Breast epithelium (tissue), 4 donors: ENCODE measurements around the gene TRIM31. TPM values are rescaled to one million over a fixed set of nuclear protein-coding genes. Genes with fewer than 3 reads are reported as not detected.

Source experiments
- DNase-seq, 2 donors: peaks; one replicate each; pipeline ENCODE4 v3.0.0-alpha.2; 2019; ENCODE audit warnings: low spot score in 2 of 2
- H3K27ac ChIP-seq, 2 donors: fragments of 200-600 bp; sonication (generic) in 1 of 2; one replicate each; pipeline ENCODE4 v1.5.1; 2016 to 2019; ENCODE audit warnings: mild to moderate bottlenecking in 1 of 2
- H3K27me3 ChIP-seq, 2 donors: fragments of 200-600 bp; sonication (generic) in 1 of 2; one replicate each; pipeline versions ENCODE4 v1.5.1 to v1.6.0; 2017 to 2019; ENCODE audit warnings: control low read depth in 1 of 2, mild to moderate bottlenecking in 1 of 2
- H3K36me3 ChIP-seq: fragments of 200-600 bp; one replicate; pipeline ENCODE4 v1.5.1; 2019
- H3K4me1 ChIP-seq, 2 donors: fragments of 200-600 bp; sonication (generic); one replicate each; pipeline ENCODE4 v1.5.1; 2016 to 2019; ENCODE audit warnings: control low read depth in 1 of 2
- H3K4me3 ChIP-seq, 3 donors: fragments of 200-600 bp; sonication (generic); 1 replicate in 2 of 3; 2 replicates in 1 of 3; pipeline ENCODE4 v1.5.1; 2016 to 2019; ENCODE audit warnings: mild to moderate bottlenecking in 3 of 3, moderate library complexity in 2 of 3
- H3K9me3 ChIP-seq, 2 donors: fragments of 200-600 bp; sonication (generic) in 1 of 2; one replicate each; pipeline ENCODE4 v1.5.1; 2016 to 2019; ENCODE audit warnings: control low read depth in 1 of 2
- CTCF ChIP-seq, 3 donors: fragments of 450-650 bp; IDR thresholded peaks; one replicate each; pipeline ENCODE4 v1.5.1; 2016 to 2017; ENCODE audit warnings: antibody characterized with exemption in 3 of 3, mild to moderate bottlenecking in 3 of 3, moderate library complexity in 3 of 3
- POLR2A ChIP-seq: fragments of 450-650 bp; IDR thresholded peaks from one replicate; pipeline ENCODE4 v1.6.1; 2016; ENCODE audit warnings: antibody characterized with exemption, mild to moderate bottlenecking, moderate library complexity
- POLR2AphosphoS5 ChIP-seq, 3 donors: sonication (generic); formaldehyde crosslinking; IDR thresholded peaks; one replicate each; pipeline ENCODE4 v1.6.1; 2017; ENCODE audit warnings: antibody characterized with exemption in 3 of 3
- intact Hi-C: fragments of 100-400 bp; cut with DNase I; formaldehyde crosslinking; loops from one replicate; pipeline ENCODE4 v1.15.1; 2023; ENCODE audit warnings: low total_unique reads
- total RNA-seq, 3 donors: library from RNA; depleted of rRNA; stranded (reverse); fragments of >200 nt; gene quantifications; one replicate each; pipeline ENCODE4 v1.1.0, GENCODE V29; 2016

The TRIM31 gene
- total RNA-seq, 3 donors from 2014 or later = 3.3 TPM; not detected in 2

GRCh38 chr6:30102414-30102969 is 10.4 kb downstream of the TRIM31 start:
- intact Hi-C loops = no loop called here
- H3K36me3 ChIP-seq = no peaks in the 10 kb centered on the region
- TF ChIP-seq CTCF (IDR thresholded peaks at IDR 0.05) (no peak), POLR2A (no peak), POLR2AphosphoS5 (IDR thresholded peaks at IDR 0.05) (no peak)
- no peaks in the 10 kb centered on the region for H3K9me3 ChIP-seq
- DNase-seq = peak in 1 of 2 donors; percentile 43
- H3K27me3 ChIP-seq = peaks cover 0 to 13% of the 10 kb centered on the region in 2 donors
- peaks cover 4 to 19% of the 10 kb centered on the region in 2 donors for H3K4me1 ChIP-seq
- peak overlapping the region; percentile 39 to 68 (median 51) for H3K4me3 ChIP-seq
- peak overlapping the region; percentile 88 to 93 for H3K27ac ChIP-seq

GRCh38 chr6:30101444-30102413 is 11.2 kb downstream of the TRIM31 start:
- H3K27ac ChIP-seq = peak overlapping the region; percentile 88 to 93
- peaks cover 0 to 12% of the 10 kb centered on the region in 2 donors for H3K27me3 ChIP-seq
- no peaks in the 10 kb centered on the region for H3K36me3 ChIP-seq
- DNase-seq = peak; percentile 89 to 92
- peaks cover 4 to 19% of the 10 kb centered on the region in 2 donors for H3K4me1 ChIP-seq
- H3K9me3 ChIP-seq = no peaks in the 10 kb centered on the region
- TF ChIP-seq CTCF (IDR thresholded peaks at IDR 0.05) (no peak), POLR2AphosphoS5 (IDR thresholded peaks at IDR 0.05) (peak in 2 of 3 donors; percentile 38 to 68), POLR2A (peak; percentile 47)
- intact Hi-C loops = no loop called here
- H3K4me3 ChIP-seq = peak overlapping the region; percentile 39 to 68 (median 51)

- TF ChIP-seq CTCF (IDR thresholded peaks at IDR 0.05) (no peak), POLR2AphosphoS5 (IDR thresholded peaks at IDR 0.05) (peak in 1 of 3 donors; percentile 54)
- intact Hi-C loops = no loop called here
- H3K36me3 ChIP-seq = no peaks in the 10 kb centered on the region
- peak; percentile 73 to 78 for DNase-seq
- peaks cover 4 to 19% of the 10 kb centered on the region in 2 donors for H3K4me1 ChIP-seq
- H3K27me3 ChIP-seq = peaks cover 0 to 9% of the 10 kb centered on the region in 2 donors
- H3K4me3 ChIP-seq = peak overlapping the region; percentile 18 to 68 (median 51)
- peak overlapping the region; percentile 88 to 93 for H3K27ac ChIP-seq
- H3K9me3 ChIP-seq = no peaks in the 10 kb centered on the region
Measured at GRCh38 chr6:30100585-30101443, 12.1 kb downstream of the TRIM31 start.

- Histone ChIP-seq H3K9me3 (no peaks in the 10 kb centered on the region), H3K27ac (peak overlapping the region; percentile 88 to 93), H3K4me3 (peak overlapping the region in 2 of 3 donors; percentile 51 to 68), H3K36me3 (no peaks in the 10 kb centered on the region), H3K27me3 (peaks cover 0 to 9% of the 10 kb centered on the region in 2 donors), H3K4me1 (peaks cover 4 to 19% of the 10 kb centered on the region in 2 donors)
- TF ChIP-seq POLR2AphosphoS5 (IDR thresholded peaks at IDR 0.05) (no peak), POLR2A (no peak), CTCF (IDR thresholded peaks at IDR 0.05) (no peak)
- DNase-seq = no peak
- intact Hi-C loops = no loop called here
Measured at GRCh38 chr6:30100154-30100553, 12.7 kb downstream of the TRIM31 start.
